ENCODE measurements around the gene DPAGT1.
"Not testable (repeated sequence)": the region's sequence is repeated elsewhere in the genome, so short reads cannot be mapped to it uniquely, and the experiment has no call there.

The DPAGT1 gene

DNA sequence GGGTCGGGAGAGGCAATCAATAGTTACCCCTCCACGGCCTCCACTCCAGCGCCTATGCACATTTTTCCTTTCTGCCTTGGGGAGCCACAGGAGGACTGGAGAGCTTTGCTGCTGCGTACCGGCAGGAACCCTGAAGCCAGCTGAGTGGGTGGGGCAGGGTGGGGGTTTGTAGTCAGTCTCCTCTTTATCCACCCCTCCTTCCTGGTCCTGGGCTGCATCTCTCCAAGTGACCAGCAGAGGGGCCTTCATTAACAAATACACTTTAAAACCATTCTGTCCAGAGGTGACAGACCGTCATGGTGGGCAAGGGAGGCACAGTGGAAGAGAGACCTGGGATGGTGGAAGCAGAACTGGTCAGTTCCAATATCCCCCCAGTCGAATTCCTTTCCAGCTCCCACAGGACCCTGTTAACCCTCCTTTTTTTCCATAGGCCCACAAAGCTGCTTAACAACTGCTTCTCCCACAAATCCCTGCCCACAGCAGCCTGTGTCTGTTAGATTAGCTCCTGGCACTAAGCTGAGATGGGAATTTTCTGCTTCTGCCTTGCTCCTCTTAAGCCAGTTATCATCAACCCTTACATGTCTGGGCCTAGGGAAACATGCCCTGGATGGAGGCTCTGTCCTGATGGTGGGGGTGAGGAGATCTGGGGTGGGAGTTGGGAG is 43.3 kb upstream of the DPAGT1 start (continued):
- TF ChIP-seq, protein P1, sequence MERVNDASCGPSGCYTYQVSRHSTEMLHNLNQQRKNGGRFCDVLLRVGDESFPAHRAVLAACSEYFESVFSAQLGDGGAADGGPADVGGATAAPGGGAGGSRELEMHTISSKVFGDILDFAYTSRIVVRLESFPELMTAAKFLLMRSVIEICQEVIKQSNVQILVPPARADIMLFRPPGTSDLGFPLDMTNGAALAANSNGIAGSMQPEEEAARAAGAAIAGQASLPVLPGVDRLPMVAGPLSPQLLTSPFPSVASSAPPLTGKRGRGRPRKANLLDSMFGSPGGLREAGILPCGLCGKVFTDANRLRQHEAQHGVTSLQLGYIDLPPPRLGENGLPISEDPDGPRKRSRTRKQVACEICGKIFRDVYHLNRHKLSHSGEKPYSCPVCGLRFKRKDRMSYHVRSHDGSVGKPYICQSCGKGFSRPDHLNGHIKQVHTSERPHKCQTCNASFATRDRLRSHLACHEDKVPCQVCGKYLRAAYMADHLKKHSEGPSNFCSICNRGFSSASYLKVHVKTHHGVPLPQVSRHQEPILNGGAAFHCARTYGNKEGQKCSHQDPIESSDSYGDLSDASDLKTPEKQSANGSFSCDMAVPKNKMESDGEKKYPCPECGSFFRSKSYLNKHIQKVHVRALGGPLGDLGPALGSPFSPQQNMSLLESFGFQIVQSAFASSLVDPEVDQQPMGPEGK (tag by site-specific recombination; IDR thresholded peaks at IDR 0.05), result 0 out of 2 replicates have a peak, but pooled peaks have one; percentile 33
- no peak for TF ChIP-seq ZSCAN30 (tag by site-specific recombination; IDR thresholded peaks at IDR 0.05)
- TF ChIP-seq ZBTB1 (tag by site-specific recombination; IDR thresholded peaks at IDR 0.05), result no peak
- TF ChIP-seq, protein P2, sequence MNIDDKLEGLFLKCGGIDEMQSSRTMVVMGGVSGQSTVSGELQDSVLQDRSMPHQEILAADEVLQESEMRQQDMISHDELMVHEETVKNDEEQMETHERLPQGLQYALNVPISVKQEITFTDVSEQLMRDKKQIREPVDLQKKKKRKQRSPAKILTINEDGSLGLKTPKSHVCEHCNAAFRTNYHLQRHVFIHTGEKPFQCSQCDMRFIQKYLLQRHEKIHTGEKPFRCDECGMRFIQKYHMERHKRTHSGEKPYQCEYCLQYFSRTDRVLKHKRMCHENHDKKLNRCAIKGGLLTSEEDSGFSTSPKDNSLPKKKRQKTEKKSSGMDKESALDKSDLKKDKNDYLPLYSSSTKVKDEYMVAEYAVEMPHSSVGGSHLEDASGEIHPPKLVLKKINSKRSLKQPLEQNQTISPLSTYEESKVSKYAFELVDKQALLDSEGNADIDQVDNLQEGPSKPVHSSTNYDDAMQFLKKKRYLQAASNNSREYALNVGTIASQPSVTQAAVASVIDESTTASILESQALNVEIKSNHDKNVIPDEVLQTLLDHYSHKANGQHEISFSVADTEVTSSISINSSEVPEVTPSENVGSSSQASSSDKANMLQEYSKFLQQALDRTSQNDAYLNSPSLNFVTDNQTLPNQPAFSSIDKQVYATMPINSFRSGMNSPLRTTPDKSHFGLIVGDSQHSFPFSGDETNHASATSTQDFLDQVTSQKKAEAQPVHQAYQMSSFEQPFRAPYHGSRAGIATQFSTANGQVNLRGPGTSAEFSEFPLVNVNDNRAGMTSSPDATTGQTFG (tag by site-specific recombination; IDR thresholded peaks at IDR 0.05; ENCODE audit: borderline replicate concordance), result no peak
- peak; percentile 29; the same call in 1 of the 2 replicates for TF ChIP-seq KLF9 (tag by site-specific recombination; IDR thresholded peaks at IDR 0.05; ENCODE audit: low read depth)
- no peak for TF ChIP-seq GLI2 (tag by site-specific recombination; IDR thresholded peaks at IDR 0.05; ENCODE audit: borderline replicate concordance, low read depth)
- TF ChIP-seq HOXC10 (CRISPR knock-in tag; IDR thresholded peaks at IDR 0.05), result no peak

DNA sequence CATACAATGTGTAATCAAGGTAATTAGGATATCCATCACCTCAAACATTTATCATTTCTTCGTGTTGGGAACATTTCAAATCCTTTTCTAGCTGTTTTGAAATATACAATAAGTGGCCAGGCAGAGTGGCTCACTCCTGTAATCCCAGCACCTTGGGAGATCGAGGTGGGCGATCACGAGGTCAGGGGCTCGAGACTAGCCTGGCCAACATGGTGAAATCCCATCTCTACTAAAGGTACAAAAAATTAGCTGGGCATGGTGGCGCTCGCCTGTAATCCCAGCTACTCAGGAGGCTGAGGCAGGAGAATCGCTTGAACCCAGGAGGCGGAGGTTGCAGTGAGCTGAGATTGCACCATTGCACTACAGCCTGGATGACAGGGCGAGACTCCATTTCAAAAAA is 37.6 kb upstream of the DPAGT1 start:
- H3K9me3 ChIP-seq (ENCODE audit: control insufficient read depth, insufficient read depth, low read depth, low read length); POLR2A ChIA-PET; H3K27ac ChIP-seq (ENCODE audit: extremely low read depth, low read depth, low read length); H3K4me3 ChIP-seq (ENCODE audit: low read depth, low read length); H3K36me3 ChIP-seq (ENCODE audit: control insufficient read depth in 2 of 2, insufficient read depth in 1 of 2, low read length in 2 of 2); H3K4me1 ChIP-seq (ENCODE audit: control insufficient read depth, insufficient read depth, low read length): not testable (repeated sequence)
- CTCF ChIA-PET, result interaction anchor here (0.6 to 1.6 kb wide), 7 partner anchors 9 to 260 kb away, joined by 3 to 5 read pairs (median 3); partner anchors contain the start of gene CBL

DNA sequence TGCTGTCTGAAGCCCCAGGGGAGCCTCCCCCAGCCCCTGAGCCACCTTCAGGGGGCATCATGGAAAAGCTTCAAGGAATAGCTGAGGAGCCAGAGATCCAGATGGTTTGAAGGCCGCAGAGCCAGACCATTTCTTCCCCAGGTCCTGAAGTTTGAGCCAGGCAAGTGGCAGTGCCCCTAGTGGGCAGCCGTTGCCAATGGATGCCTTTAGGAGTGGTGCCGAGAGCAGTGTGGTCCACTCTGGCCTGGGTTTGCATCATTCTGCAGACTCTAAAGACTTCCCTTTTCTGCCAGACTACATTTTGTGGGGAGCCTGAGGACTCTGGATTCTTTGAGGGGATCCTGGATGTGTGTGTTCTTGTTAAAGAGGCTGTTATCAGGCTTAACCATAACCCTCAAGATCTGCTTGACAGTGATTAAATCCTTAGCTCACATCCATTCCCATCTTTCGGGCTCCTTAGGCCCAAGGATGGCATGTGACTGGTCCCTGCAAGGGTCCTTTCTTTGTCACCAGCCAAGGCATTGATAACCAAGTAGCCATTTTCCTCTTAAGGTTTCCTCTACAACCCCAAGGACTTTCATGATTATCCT is 32.8 kb upstream of the DPAGT1 start:
- CTCF ChIA-PET, result interaction anchor here (0.5 to 3.3 kb wide), 9 partner anchors 10 to 62 kb away, joined by 3 to 18 read pairs (median 3); partner anchors contain the start of genes HINFP and HMBS
- Histone ChIP-seq H3K27ac (ENCODE audit: extremely low read depth, low read depth, low read length) (no peak overlapping the region), H3K9me3 (ENCODE audit: control insufficient read depth, insufficient read depth, low read depth, low read length) (no peaks in the 10 kb centered on the region), H3K4me3 (ENCODE audit: low read depth, low read length) (no peak overlapping the region), H3K36me3 (ENCODE audit: control insufficient read depth in 2 of 2, insufficient read depth in 1 of 2, low read length in 2 of 2) (peaks cover 4 to 55% of the 10 kb centered on the region in 2 experiments; a peak in 2 of 3 replicates), H3K4me1 (ENCODE audit: control insufficient read depth, insufficient read depth, low read length) (no peaks in the 10 kb centered on the region)
- POLR2A ChIA-PET, result interaction anchor here (1.4 kb wide), 1 partner anchor 13 kb away, joined by 4 read pairs; the partner anchor contains the start of gene HINFP
- TF ChIP-seq SCRT1 (tag by site-specific recombination; IDR thresholded peaks at IDR 0.05; ENCODE audit: borderline replicate concordance) (no peak), ZNF174 (tag by site-specific recombination; IDR thresholded peaks at IDR 0.05) (no peak), ZFHX2 (tag by site-specific recombination; conservative IDR thresholded peaks at IDR 0.05) (no peak), ZNF624 (tag by site-specific recombination; IDR thresholded peaks at IDR 0.05) (no peak), KLF7 (tag by site-specific recombination; IDR thresholded peaks at IDR 0.05; ENCODE audit: borderline replicate concordance) (no peak), ZFP69B (tag by site-specific recombination; IDR thresholded peaks at IDR 0.05) (no peak), ZNF426 (tag by site-specific recombination; IDR thresholded peaks at IDR 0.05) (no peak), ZNF239 (tag by site-specific recombination; IDR thresholded peaks at IDR 0.05) (no peak), ZNF292 (tag by site-specific recombination; IDR thresholded peaks at IDR 0.05; ENCODE audit: borderline replicate concordance, low read depth) (no peak)
- TF ChIP-seq, protein P2 (tag by site-specific recombination; IDR thresholded peaks at IDR 0.05; ENCODE audit: borderline replicate concordance), result no peak
- TF ChIP-seq, protein P3, sequence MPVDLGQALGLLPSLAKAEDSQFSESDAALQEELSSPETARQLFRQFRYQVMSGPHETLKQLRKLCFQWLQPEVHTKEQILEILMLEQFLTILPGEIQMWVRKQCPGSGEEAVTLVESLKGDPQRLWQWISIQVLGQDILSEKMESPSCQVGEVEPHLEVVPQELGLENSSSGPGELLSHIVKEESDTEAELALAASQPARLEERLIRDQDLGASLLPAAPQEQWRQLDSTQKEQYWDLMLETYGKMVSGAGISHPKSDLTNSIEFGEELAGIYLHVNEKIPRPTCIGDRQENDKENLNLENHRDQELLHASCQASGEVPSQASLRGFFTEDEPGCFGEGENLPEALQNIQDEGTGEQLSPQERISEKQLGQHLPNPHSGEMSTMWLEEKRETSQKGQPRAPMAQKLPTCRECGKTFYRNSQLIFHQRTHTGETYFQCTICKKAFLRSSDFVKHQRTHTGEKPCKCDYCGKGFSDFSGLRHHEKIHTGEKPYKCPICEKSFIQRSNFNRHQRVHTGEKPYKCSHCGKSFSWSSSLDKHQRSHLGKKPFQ (tag by site-specific recombination; IDR thresholded peaks at IDR 0.05), result no peak
- TF ChIP-seq, protein P4, sequence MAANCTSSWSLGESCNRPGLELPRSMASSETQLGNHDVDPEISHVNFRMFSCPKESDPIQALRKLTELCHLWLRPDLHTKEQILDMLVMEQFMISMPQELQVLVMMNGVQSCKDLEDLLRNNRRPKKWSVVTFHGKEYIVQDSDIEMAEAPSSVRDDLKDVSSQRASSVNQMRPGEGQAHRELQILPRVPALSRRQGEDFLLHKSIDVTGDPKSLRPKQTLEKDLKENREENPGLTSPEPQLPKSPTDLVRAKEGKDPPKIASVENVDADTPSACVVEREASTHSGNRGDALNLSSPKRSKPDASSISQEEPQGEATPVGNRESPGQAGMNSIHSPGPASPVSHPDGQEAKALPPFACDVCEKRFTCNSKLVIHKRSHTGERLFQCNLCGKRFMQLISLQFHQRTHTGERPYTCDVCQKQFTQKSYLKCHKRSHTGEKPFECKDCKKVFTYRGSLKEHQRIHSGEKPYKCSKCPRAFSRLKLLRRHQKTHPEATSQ (tag by site-specific recombination; IDR thresholded peaks at IDR 0.05), result no peak
